Amniotic epithelial cell (primary cell): ENCODE data around the gene GNB4.

Experiments
- DNase-seq: peaks from one replicate; pipeline ENCODE4 v3.0.0-alpha.2; 2010; ENCODE audit warnings: low read depth

GNB4 gene

DNA sequence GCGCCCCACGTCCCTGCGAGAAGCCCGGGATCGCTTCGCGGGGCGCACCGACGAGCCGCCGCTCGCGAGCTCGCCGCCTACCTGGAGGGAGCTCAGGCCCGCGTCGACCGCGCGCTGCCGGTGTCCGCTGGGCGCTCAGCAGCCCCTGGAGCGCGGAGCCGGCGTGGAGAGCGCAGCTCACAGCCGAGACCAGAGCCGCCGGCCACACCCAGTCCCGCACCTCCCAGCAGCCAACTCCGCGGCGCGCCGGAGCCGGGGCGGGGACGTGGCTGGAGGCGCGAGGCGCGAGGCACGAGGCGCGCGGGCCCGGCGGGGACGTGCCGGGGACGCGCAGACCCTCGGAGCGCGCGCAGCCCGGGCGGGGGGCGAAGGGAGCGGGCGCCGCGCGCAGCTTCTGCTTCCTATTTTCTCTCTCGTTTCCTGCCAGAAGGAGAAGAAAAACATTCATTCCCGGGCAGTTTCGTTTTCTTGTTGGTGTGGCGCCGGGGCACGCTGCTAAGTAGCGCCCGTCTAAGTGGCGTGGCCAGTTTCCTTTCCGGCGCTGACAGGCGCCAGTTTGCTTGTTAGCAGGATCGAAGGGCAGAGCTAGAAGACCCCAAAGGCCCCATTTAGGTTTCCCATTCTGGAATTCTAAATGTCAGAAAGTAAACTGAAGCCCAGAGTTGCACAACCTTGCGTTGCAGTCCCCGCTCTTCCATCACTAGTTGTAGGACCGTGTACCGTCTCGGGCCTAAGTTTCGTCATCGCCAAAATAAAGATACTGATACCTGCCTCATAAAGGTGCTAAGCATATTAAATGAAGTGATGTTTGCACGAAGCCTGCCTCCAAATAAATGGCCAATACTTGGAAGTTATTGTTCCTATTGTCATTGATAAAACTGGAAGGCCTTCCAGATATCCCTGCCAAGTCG lies at the start of gene GNB4:
Gene GNB4, minus strand, starts transcription at position 206 of the 911 bp plus-strand sequence. CDS start 25,270 bp downstream, outside the sequence.
- DNase-seq = peak; percentile 76

DNA sequence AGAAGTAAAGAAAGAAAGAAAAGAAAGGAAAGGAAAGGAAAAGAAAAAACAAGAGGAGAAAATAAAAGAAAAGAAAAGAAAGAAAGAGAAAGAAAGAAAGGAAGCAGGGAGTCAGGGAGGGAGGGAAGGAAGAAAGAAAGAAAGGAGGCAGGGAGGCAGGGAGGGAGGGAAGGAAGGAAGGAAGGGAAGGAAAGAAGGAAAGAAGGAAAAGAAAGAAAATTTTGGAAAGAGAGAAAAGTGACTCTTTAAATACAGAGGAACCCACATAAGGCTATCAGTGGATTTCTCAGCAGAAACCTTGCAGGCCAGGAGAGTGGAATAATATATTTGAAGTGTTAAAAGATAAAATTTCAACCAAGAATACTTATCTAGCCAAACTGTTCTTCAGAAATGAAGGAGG lies 44.2 kb upstream of the GNB4 start:
- DNase-seq = no peak

DNA sequence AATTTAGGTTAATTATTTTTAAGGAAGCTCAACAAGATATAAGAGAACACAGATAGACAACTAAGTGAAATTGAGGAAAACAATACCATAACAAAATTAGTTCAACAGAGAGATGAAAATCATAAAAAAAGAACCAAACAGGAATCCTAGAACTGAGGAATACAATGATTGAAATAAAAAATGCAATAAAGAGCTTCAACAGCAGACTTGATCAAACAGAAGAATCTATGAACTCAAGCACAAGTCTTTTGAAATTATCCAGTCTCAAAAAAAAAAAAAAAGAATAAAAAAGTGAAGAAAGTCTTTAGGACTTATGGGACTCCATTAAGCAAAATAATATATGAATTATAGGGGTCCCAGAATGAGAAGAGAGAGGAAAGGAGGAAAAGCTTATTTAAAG lies 42.0 kb upstream of the GNB4 start:
- no peak for DNase-seq

DNA sequence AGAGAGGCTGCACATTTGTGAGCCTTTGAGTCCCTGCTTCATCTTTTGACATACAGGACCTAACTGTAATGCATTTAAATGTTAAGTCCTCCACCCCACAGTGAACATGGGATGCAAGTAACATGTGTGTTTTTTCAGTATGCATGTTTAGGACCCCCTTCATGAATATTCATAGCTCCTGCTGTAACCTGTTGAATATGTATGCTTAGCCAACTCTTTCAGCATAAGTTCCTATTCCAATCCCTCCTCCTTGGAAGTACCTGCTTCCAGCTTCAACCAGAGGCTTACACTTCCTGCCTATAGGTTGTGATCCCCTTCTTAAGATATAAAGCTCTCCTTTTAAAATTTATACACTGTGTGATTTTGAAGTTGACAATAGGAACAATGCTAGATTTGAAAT lies 36.9 kb upstream of the GNB4 start:
- DNase-seq = no peak

DNA sequence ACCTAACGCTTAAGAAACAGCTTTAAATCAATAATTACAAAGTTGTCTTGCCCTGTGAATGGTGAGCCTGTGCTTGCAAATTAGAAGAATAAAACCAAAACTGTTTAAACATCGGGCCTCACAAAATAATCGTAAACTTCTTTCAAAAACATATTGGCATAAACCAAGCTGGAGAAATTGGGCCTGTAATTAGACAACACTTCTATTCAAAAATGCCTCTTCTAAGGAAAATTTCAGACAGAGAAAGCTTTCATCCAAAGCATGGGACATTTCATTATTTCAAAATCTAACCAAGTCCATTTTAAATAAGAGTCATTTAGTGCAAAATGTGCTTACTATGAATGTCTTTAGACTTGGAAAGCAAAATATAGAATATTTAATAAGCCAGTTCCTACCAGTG lies 35.5 kb upstream of the GNB4 start:
- DNase-seq = no peak

DNA sequence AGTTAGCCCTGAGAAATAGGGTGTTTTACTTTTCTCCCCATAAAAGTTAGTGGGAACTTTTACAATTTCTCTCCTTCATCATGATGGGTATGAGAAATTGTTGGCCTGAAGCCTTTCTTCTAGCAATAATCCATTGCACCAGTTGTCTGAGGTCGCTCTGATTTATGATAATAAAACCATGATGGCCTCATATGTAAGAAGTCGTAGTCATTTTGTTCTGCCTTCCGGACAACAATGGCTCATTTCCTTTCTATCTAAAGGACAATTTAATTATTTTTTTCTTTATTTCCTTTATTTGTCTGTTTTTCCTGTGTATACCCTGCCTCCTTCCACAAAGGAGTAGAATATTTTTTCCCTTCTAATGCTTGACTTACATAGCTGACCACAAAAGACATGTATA lies 31.6 kb upstream of the GNB4 start:
- no peak for DNase-seq

DNA sequence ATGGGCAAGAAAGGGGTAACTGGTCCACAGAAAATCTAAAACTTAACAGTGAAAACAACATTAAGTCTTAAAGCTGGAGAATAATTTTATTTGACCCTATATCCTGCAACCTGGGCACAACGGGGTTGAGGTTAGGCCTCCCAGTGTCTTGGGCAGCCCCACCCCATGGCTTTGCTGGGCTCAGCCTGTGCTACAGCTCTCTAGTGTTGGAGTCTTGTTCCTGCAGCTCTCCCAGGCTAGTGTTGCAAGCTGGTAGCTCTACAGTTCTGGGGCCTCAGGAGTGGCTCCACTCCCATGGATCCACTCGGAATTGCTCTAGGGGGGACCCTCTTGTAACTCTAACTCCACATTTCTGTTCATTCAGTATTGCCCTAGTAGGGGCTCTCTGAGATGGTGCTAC lies 24.9 kb upstream of the GNB4 start:
- no peak for DNase-seq

DNA sequence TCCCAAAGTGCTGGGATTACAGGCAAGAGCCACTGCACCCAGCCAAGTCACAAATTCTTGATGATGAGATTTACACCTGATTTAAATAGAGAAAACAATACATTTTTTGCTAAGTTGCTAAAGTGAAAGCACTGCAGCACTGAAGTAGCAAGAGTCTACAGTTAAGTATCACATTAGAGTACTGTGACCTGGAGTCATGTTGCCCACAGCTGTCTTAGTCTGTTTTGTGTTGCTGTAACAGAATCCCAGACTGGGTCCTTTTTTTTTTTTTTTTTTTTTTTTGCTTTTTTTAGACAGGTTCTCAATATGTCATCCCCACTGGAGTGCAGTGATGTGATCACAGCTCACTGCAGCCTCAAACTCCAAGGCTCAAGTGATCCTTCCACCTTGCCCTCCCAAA lies 23.2 kb upstream of the GNB4 start:
- no peak for DNase-seq

DNA sequence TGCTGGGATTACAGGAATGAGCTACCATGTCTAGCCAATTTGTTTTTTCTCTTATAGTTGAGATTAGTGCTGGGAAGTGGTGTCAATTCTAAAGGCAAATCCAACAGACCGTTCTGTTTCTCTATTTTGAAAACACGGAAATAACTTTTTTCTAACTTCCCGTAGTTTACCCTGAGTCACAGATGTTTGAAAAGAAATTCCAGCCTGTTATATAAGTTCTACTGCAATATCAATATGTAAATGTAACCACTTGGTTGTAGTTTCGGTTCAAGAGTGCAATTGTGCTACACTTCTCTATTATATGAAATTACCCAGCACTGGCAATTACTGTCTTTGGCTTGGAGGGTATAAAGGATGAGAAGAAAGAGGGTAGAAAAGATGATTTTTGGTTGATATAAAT lies 22.3 kb upstream of the GNB4 start:
- DNase-seq = no peak

DNA sequence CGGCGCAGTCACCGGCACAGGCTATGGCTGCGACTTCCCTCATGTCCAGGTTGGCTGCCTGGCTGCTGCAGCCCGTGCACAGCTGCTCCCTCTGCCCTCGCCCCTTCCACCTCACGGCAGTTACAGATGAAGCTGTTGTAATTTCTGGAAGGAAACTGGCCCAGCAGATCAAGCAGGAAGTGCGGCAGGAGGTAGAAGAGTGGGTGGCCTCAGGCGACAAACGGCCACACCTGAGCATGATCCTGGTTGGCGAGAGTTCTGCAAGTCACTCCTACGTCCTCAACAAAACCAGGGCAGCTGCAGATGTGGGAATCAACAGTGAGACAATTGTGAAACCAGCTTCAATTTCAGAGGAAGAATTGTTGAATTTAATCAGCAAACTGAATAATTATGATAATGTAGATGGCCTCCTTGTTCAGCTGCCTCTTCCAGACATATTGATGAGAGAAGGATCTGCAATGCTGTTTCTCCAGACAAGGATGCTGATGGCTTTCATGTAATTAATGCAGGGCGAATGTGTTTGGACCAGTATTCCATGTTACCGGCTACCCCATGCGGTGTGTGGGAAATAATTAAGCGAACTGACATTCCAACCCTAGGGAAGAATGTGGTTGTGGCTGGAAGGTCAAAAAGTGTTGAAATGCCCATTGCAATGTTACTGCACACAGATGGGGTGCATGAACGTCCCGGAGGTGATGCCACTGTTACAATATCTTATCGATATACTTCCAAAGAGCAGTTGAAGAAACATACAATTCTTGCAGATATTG lies 13.2 kb upstream of the GNB4 start:
- no peak for DNase-seq

DNA sequence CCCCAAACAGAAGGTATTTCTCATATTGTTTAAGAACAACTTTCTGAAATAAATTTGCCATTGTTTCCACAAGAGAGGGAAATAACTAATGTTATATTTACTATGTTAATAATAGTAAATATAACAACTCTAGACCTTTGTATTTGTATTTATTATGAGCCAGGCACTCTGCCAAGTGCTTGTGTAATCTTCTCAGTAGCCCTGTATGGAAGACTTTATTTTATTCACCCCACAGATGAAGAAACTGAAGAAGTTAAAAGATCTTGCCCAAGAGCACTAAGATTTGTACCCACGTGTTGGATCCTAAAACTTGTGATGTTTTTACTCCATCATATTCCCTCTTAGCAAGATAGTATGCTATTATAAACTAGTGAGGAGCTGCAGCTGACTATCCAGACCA lies 12.0 kb upstream of the GNB4 start:
- DNase-seq = peak; percentile 56

DNA sequence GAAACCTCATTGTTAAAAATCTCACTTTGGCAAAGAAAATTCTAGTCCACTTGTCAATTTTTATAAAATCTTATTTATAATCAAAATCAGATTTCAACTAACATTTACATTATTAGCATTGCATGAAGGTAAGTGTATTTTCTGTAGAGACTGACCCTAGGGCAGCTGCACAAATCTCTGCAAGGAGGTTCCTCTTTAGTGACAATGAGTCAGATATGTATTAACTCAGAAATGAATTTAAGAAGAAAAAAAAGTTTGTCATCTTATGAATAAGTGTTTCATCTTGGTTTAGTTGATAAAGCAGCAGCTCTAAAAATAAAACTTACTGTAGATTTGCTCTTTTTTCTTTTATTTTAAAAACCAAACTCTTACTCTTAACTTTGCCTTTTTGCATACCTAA lies 9.0 kb upstream of the GNB4 start:
- no peak for DNase-seq

DNA sequence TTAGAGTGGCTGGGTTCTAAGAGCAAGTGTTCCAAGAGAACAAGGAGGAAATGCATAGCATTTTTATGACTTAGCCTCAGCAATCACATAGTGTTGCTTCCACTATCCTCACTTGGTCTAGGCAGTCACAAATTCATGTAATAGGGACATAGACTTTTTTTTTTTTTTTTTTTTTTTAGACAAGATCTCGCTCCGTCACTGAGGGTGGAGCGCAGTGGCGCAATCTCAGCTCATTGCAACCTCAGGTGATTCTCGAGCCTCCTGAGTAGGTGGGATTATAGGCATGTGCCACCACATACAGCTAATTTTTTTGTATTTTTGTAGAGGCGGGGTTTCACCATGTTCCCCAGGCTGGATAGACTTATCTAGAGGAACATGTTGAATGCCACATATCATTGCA lies 4.7 kb upstream of the GNB4 start:
- no peak for DNase-seq

DNA sequence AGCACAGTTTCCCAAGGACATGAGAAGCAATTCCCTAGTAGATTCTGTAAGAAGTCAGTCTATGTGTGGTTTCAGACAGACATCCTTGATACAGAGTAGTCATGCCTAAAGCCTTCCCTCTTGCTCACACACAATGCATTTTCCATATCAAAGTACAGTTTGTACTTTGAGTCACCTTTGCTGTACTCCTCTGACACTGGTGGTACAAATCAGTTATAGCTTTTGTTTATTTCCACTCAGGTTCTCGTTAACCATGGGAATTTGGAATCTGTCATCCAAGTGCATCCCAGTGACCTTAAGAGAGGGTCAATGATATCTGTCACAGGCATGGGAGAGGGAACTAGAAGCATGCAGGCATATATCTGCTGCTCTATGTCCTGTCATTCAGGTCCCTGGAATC lies 3.6 kb upstream of the GNB4 start:
- DNase-seq = peak; percentile 89

DNA sequence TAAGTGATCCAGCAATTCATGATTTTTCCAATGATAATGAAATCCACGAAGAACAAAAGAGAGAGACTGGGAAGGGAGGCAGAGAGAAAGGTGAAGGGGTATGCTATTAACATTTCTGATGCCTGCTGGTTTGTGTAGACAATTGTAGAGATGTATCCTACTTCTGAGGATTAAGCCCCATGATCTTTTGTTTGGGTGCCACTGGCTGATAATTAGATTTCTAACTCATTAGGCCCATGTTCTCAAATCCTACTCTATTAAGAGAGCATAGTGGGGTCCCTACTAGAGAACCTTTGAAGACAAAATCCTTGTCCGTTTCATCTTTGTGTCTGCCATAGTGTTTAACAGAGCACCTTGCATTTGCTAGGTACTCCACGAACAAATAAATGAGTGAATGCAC lies 2.7 kb upstream of the GNB4 start:
- DNase-seq = no peak

DNA sequence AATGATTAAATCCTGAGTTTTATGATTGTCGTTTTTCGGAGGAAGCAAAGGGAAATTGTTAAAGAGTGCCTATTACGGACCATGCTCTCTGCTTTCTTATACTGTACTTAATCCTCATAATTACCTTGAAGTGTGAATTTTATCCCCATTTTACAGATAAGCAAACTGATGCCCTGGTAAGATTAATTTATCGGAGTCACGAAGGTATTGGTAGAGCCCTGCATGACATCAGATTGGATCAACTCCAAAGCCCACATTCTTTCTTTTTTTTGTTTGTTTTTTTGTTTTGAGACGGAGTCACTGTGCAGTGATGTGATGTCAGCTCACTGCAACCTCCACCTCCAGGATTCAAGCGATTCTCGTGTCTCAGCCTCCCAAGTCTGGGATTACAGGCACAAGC lies 1.6 kb upstream of the GNB4 start:
- no peak for DNase-seq

DNA sequence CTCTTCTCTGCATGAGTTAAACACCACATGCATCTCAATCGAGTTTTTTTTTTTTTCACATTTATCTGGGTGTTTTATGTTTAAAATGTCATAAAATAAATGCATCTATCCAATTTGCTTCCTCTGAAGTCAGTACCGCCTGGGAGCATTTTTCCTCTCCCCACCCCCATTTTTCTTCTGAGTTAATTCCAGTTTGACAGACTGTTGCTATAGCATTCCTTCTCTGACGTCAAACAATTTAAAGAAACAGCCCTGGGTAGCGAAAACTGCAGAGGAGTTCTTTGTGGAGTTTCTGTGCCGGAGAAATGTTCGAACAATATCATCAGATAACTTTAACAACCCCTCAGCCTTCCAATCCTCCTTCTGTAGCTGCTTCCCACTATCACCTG lies 900 bp upstream of the GNB4 start:
- peak; percentile 92 for DNase-seq

DNA sequence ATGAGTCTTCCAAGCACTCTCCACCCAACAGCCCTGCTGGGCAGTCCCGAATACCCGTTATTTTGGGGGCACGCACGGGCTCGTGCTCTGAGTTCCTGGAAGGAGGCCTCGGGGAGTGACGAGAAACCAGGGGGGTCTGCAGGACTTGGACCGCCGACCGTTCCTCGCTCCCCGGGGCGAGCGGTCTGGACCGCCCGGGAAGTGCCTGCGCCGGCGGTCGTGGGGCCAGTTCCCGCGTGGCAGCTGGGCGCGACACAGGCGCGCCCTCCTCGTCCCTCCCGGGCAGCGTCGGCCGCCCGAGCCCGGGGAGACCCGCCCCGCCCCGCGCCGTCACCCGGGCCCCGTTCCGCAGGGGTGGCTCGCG lies 387 bp downstream of the GNB4 start:
- no peak for DNase-seq

DNA sequence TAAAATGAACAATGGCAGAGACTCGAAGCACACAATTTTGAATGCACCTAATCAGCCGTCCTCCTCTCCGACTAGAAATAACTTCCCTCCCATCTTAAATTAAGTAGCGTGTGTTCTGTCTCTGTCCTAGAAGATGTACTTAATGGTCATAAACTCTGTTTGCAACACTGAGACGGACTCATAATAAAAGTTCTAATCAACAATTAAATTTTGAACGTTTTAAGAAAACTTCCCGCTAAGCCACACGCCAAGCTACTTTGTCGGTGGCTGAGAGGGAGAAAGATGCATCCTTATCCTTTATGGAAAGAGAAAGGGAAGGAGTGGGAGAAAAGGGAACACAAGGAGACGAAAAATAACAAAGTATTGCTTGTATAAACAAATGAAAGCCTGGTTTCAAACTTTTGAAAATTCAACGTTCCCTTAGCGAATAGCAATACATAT lies 989 bp downstream of the GNB4 start:
- DNase-seq = no peak

DNA sequence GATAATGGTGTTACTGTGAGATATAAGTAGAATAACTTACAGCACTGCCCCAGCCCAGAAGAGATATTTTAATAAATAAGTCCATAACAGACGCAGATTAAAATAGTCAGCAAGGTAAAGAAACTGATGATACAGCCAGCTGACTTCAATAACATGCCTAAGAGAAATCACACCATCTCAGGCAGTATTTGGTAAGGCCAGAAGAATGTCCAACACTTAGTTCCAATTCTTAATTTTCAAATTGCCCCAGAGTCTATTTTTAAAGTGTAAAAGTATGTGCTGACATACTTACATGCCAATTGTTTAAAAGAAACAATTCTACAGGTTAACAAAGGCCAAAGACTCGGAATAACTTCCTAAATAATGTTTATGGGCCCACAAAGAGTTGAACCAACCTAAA lies 1.6 kb downstream of the GNB4 start:
- no peak for DNase-seq

DNA sequence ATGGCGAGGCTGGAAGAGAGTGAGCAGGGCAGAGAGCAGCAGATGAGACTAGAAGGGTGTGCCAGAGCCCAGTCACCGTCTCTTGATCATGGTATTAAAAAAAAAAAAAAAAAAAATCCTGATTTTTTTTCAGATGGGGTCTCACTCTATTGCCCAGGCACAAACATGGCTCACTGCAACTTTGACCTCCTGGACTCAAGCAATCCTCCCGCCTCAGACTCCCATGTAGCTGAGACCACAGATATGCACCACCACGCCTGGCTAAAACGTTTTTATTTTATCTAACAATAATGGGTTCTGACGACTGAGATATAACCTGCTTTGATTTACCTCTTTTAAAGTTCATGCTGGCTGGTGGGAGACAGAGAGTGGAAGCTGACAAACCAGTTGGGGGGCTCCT lies 4.0 kb downstream of the GNB4 start:
- no peak for DNase-seq

DNA sequence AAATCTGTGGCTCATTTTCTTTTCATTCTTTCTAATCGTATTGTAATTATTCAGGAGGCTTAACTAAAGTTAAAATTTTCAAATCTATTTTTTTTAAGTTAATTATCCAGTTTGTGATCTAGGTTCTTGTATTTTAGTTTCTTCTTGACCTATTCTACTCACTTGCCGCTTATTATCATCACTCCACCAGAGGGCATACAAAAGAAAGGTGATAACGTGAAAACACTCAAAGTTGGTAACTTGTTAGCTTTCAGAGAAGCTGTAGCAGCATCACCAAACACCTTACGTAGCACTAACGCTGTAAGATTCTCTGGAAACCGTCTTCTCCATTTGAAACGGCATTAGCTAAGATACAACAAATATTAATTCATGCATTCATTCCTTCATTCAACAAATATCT lies 4.8 kb downstream of the GNB4 start:
- DNase-seq = peak; percentile 53

DNA sequence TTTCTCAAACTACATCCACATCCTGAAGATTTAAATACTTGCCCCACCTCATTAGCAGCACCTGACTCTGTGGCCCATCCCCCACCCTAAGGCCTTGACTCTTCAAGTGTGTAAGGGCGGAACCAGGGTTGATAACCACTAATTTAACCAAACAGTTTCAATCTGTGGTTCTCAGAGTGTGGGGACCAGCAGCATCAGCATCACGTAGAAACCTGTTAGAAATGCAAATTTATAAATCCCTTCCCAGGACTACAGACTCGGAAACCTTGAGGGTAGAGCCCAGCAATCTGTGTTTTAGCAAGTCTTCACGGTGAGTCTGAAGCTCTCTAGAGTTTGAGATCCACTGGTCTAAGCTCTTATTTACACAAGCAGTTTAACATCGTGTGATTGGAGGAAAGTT lies 12.4 kb downstream of the GNB4 start:
- DNase-seq = no peak

DNA sequence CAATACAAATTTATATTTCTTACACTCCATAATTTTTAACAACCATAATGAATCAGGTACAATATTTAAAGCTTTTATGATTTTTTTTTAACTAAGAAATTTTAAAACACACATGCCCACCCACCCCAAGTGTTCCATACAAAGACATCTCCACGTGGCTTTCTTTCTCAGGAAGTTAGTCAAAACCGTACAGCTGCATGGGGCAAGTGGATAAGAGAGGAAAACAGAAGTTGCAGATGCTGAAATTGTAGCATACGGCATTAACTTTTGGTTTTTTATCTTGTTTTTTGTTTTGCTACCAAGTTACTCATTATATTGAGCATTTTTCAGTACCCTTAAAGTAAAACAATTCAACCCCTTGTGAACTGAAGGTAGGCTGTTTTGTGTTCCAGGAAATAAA lies 14.8 kb downstream of the GNB4 start:
- no peak for DNase-seq
